ENCODE measurements around the gene INPP5A.

Gene INPP5A

DNA sequence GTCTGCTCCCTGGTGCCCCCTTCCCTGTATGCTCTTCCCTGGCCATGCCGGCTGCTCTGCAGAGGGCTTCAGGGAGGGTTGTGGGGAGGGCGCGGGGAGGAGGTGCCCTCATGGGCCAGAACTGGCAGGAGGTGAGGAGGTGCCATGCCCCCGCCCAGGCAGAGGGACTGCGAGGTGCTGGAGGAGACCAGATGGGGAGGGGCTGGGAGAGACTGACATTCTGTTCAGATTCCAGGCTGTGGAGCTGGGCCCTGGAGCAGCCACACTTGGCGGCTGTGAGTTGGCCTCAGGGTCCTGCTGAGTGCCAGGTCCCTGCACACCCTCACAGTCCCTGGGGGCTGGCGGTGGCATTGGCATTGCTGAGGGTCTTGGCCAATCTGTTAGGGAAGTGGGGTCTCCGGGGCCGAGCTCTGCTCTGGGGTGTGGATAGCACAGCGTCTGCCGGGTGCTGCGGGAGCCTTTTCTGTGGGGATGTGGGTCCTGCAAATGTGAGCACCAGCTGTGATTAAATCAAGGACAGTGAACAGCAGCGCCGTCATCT lies 25.4 kb downstream of the INPP5A start:
- no peak for DNase-seq (ENCODE audit: extremely low read depth, low read depth)
- TF ChIP-seq, protein P1, sequence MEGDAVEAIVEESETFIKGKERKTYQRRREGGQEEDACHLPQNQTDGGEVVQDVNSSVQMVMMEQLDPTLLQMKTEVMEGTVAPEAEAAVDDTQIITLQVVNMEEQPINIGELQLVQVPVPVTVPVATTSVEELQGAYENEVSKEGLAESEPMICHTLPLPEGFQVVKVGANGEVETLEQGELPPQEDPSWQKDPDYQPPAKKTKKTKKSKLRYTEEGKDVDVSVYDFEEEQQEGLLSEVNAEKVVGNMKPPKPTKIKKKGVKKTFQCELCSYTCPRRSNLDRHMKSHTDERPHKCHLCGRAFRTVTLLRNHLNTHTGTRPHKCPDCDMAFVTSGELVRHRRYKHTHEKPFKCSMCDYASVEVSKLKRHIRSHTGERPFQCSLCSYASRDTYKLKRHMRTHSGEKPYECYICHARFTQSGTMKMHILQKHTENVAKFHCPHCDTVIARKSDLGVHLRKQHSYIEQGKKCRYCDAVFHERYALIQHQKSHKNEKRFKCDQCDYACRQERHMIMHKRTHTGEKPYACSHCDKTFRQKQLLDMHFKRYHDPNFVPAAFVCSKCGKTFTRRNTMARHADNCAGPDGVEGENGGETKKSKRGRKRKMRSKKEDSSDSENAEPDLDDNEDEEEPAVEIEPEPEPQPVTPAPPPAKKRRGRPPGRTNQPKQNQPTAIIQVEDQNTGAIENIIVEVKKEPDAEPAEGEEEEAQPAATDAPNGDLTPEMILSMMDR (IDR thresholded peaks at IDR 0.05; ENCODE audit: low read depth, low read length): no peak

DNA sequence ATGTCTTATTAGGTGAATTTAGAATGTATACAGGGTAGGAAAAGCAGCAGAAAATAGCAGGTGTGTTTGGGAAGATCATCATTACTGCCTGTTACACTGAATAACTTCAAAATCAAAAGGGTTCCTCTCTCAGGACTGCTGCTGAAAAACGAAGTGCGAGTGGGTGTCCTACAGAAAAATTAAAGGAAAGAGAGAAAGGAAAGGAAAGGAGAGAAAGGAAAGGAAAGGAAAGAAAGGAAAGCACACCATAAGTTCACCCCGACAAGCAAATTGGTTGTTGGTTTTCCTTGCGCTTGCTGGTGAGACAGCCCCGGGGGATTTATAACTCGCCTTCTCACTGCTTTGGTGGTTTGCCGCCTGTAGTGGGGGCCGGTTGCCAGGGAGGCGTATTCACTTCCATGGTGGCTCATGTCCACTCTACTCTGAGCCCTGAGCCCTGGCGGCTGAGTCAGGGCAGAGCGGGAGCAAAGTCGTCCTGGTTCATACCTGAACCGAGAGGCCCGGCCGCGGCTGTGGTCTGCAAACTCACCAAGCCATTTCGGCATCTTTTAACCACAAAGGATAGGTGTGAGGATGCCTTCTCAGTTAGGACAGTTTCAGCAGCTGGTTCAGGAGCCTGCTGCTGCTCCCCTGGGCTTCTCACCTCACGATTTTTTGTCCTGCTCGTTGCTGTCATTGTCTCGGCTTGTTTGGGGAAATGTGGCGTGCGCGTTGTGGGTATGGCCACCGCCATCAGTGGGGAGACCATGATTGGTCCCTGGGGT lies 26.1 kb downstream of the INPP5A start:
- no peak for DNase-seq (ENCODE audit: extremely low read depth, low read depth)

DNA sequence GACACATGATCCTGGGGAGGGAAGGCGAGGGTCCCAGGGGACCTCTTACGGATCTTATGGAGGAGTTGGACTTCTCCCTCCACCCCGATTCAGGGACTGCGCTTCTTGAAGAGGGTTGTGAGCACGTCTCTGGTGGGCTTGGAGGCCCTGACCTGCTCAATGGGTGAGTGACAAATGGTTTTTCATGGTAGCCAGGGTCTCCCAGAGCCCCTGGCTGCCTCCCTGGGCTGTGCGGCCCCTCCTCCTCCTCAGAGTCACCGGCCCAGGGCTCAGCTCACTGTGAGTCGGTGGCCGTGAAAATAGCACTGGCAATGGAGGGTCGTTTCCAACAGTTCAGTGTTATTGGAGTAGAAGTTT lies 26.6 kb downstream of the INPP5A start:
- TF ChIP-seq, protein P1 (IDR thresholded peaks at IDR 0.05; ENCODE audit: low read depth, low read length): no peak
- no peak for DNase-seq (ENCODE audit: extremely low read depth, low read depth)

More for the DNA sequence above, 26.1 kb downstream of the INPP5A start:
- TF ChIP-seq, protein P1 (IDR thresholded peaks at IDR 0.05; ENCODE audit: low read depth, low read length): no peak

DNA sequence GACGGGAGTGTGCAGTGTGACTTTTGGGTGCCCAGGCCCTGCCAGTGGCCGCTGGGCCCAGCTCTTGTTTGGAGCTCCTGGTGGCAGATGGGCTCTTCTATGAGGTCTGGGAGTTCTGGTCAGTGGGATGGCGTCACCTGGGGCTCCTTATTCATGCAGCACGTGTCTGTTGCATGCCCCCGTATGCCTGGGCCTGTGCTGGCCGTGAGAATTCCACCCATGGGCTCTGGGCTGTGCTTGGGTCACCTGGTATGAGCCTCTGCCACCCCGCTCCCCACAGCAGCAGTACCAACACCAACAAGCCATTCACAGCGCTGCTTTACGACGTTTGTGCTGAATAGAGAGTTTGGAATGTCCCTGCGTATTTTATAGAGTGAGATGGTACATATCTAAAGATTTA lies 27.1 kb downstream of the INPP5A start:
- TF ChIP-seq, protein P1 (IDR thresholded peaks at IDR 0.05; ENCODE audit: low read depth, low read length): no peak
- no peak for DNase-seq (ENCODE audit: extremely low read depth, low read depth)

DNA sequence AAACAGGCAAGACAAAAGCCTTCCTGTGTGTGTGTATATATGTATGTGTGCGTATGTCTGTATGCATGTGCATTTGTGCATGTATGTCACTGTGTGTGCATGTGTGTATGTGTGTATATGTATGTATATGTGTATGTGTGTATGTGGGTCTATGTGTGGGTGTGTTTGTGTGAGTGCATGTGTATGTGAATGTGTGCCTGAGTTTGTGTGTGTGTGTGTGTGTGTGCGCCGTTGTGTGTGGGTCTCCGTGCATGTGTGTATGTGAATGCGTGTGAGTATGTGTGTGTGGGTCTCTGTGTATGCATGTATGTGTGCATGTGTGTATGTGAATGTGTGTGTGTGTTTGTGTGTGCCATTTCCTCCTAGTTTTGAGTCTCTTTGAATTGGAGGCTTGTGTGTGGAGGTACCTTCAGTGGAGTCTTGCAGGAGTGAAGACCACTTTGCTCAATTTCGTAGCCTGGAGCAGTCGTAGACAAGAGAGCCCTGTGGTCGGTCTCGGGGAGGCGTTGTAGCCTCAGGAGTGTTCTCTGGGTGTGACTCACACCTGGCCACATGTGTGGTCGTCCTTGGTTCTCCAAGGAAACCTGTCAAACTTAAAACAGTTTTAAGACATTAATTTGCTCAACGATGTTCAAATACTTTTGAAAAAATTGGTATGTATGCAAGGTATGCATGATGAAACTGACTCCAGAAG lies 28.1 kb downstream of the INPP5A start:
- TF ChIP-seq, protein P1 (IDR thresholded peaks at IDR 0.05; ENCODE audit: low read depth, low read length): no peak
- DNase-seq (ENCODE audit: extremely low read depth, low read depth): no peak

DNA sequence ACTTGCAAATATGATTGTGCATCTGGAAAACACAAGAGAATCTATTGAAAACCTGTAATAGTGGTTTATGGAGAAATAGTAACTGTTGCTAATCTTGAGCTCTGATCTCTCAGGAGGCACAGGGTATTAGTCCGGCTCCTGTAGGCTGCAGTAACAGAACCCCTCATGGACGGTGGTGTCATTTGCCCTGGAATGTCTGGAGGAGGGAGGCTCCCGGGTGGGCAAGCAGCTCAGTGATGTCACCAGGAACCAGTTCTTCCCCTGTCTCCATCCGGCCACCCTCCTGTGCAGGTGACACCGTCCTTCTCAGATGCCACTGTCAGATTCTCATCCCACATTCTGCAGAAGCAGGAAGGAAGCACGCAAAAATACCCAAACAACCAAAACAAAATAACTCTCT lies 29.3 kb downstream of the INPP5A start:
- DNase-seq (ENCODE audit: extremely low read depth, low read depth): no peak

More for the DNA sequence above, 29.3 kb downstream of the INPP5A start:
- TF ChIP-seq, protein P1 (IDR thresholded peaks at IDR 0.05; ENCODE audit: low read depth, low read length): no peak

Data from AG09319 (cell line).